Spleen (tissue), 7 donors: ENCODE results near the gene FADS1.

ENCODE experiments used
- POLR2A ChIP-seq, 3 donors: fragments of 450-650 bp; IDR thresholded peaks; one replicate each; pipeline ENCODE4 v1.5.1; 2017; ENCODE audit warnings: antibody characterized with exemption in 3 of 3, mild to moderate bottlenecking in 1 of 3
- POLR2AphosphoS5 ChIP-seq, 3 donors: sonication (generic); formaldehyde crosslinking; IDR thresholded peaks; one replicate each; pipeline ENCODE4 v1.5.1; 2017; ENCODE audit warnings: antibody characterized with exemption in 3 of 3
- TF ChIP-seq, protein P1 (sequence below), 11 experiments: fragments of 200-600 bp in 7 of 11; fragments of 450-650 bp in 4 of 11; sonication (generic) in 4 of 11; IDR thresholded peaks in 8 of 11; conservative IDR thresholded peaks in 3 of 11; 1 replicate in 7 of 11; 2 replicates in 4 of 11; pipeline versions ENCODE4 v1.4.0 to v1.8.0; 2016 to 2021; ENCODE audit warnings: antibody characterized with exemption in 11 of 11, inconsistent platforms in 4 of 11, mild to moderate bottlenecking in 1 of 11
- donor health status: DM: no; HTN: no; CAD: no; lungs with moderate emphysema.
- donor health status: DM: no; HTN: no; CAD: no.
- donor health status: DM: no; HTN: no; CAD: no.

DNA sequence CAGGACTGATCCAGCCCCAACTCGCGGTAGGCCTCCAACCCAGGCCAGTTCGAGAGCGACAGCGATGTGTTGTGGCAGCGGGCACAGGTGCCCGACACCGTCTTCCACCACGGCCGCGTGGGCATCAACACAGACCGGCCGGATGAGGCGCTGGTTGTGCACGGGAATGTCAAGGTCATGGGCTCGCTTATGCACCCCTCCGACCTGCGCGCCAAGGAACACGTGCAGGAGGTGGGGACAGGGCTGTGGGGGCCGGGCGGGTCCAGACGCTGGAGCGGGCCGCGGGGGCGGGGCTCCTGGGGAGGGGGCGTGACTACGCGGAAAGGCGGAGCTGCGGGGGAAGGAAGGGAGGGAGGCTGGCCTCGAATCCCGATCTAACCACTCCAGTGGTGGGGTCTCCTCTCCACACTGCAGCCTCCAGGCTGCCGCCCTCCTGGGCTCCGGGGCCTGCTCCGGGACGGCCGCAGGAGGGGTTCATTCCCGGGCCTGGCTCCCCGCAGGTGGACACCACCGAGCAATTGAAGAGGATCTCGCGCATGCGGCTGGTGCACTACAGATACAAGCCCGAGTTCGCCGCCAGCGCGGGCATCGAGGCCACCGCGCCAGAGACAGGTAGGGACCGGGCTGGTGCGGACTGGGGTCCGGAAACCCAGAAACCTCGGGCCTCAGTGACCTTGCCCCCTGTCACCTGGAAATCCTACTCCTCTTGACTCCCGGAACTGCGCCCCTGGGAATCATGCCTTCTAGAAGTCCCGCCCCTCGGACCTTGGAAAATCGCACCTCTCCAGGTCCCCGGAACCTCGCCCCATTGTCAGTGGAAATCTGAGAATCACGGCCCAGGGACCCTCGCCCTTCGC lies 39.3 kb downstream of the FADS1 start:
- TF ChIP-seq, protein P1, sequence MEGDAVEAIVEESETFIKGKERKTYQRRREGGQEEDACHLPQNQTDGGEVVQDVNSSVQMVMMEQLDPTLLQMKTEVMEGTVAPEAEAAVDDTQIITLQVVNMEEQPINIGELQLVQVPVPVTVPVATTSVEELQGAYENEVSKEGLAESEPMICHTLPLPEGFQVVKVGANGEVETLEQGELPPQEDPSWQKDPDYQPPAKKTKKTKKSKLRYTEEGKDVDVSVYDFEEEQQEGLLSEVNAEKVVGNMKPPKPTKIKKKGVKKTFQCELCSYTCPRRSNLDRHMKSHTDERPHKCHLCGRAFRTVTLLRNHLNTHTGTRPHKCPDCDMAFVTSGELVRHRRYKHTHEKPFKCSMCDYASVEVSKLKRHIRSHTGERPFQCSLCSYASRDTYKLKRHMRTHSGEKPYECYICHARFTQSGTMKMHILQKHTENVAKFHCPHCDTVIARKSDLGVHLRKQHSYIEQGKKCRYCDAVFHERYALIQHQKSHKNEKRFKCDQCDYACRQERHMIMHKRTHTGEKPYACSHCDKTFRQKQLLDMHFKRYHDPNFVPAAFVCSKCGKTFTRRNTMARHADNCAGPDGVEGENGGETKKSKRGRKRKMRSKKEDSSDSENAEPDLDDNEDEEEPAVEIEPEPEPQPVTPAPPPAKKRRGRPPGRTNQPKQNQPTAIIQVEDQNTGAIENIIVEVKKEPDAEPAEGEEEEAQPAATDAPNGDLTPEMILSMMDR (IDR thresholded peaks at IDR 0.05 in 8 of 11, conservative IDR thresholded peaks at IDR 0.05 in 3 of 11): no peak
- TF ChIP-seq POLR2A (IDR thresholded peaks at IDR 0.05) (no peak), POLR2AphosphoS5 (IDR thresholded peaks at IDR 0.05) (peak in 1 of 3 donors; percentile 48)
